ENCODE data around the gene CLIC3.

The CLIC3 gene

GRCh38 chr9:137030538-137031527 is 34.5 kb upstream of the CLIC3 start:
- DNase-seq, result no peak

GRCh38 chr9:137030006-137030405 is 33.6 kb upstream of the CLIC3 start:
- no peak for DNase-seq

GRCh38 chr9:137029058-137029936 is 32.9 kb upstream of the CLIC3 start:
- peak; percentile 29 for DNase-seq

- DNase-seq, result peak; percentile 29
Measured at GRCh38 chr9:137028263-137029057, 32.1 kb upstream of the CLIC3 start.

GRCh38 chr9:137027369-137028262 is 31.2 kb upstream of the CLIC3 start, which contains the start of gene ABCA2:
ABCA2 (minus strand) TSS chr9:137028237; CDS start chr9:137028140, 97 bp downstream.
- no peak for DNase-seq

- DNase-seq, result no peak
Measured at GRCh38 chr9:137026828-137027227, 30.5 kb upstream of the CLIC3 start.

- no peak for DNase-seq
Measured at GRCh38 chr9:137026384-137026783, 30.0 kb upstream of the CLIC3 start.

- peak; percentile 75 for DNase-seq
Measured at GRCh38 chr9:137025517-137025966, 29.2 kb upstream of the CLIC3 start.

- no peak for DNase-seq
Measured at GRCh38 chr9:137023583-137023991, 27.2 kb upstream of the CLIC3 start.

GRCh38 chr9:137023157-137023556 is 26.8 kb upstream of the CLIC3 start:
- DNase-seq, result no peak

- DNase-seq, result no peak
Measured at GRCh38 chr9:137022662-137023008, 26.3 kb upstream of the CLIC3 start.

- peak; percentile 41 for DNase-seq
Measured at GRCh38 chr9:137021979-137022661, 25.8 kb upstream of the CLIC3 start.

- no peak for DNase-seq
Measured at GRCh38 chr9:137021568-137021978, 25.2 kb upstream of the CLIC3 start.

GRCh38 chr9:137020771-137021567 is 24.6 kb upstream of the CLIC3 start:
- DNase-seq, result no peak

GRCh38 chr9:137019891-137020683 is 23.7 kb upstream of the CLIC3 start:
- no peak for DNase-seq

- no peak for DNase-seq
Measured at GRCh38 chr9:137018761-137019559, 22.6 kb upstream of the CLIC3 start.

- DNase-seq, result no peak
Measured at GRCh38 chr9:137017791-137018497, 21.6 kb upstream of the CLIC3 start.

- no peak for DNase-seq
Measured at GRCh38 chr9:137017071-137017470, 20.7 kb upstream of the CLIC3 start.
